Keratinocyte (primary cell): ENCODE measurements around the gene ELOVL6. TPM values are rescaled to one million over a fixed set of nuclear protein-coding genes. Genes with fewer than 3 reads are reported as not detected.

ENCODE experiments used
- DNase-seq: peaks from one replicate; pipeline ENCODE4 v3.0.0-alpha.2; 2011; ENCODE audit warnings: low read depth, missing footprints, low spot score
- FAIRE-seq: peaks from 2 replicates; lab custom pipeline; 2011; peaks lifted over from hg19 to GRCh38; lab: Jason Lieb, UNC
- H2AFZ ChIP-seq: 2 replicates; pipeline ENCODE4 v1.6.0; 2012; ENCODE audit warnings: low read length, control low read depth, inconsistent platforms; ENCODE audit not compliant: control insufficient read depth
- H3K27ac ChIP-seq: 2 replicates; pipeline ENCODE4 v1.5.1; 2011; ENCODE audit warnings: low read length; ENCODE audit not compliant: control insufficient read depth, insufficient read depth
- H3K27me3 ChIP-seq: 3 replicates; pipeline ENCODE4 v1.6.0; 2011; ENCODE audit warnings: low read length; ENCODE audit not compliant: control insufficient read depth, insufficient read depth; ENCODE audit errors: extremely low read depth
- H3K36me3 ChIP-seq, 2 experiments: 2 replicates in 1 of 2; 3 replicates in 1 of 2; pipeline ENCODE4 v1.5.1; 2011; ENCODE audit warnings: low read length in 2 of 2, mild to moderate bottlenecking in 1 of 2; ENCODE audit not compliant: control insufficient read depth in 2 of 2, insufficient read depth in 2 of 2; ENCODE audit errors: extremely low read depth in 1 of 2
- H3K4me1 ChIP-seq: 3 replicates; pipeline ENCODE4 v1.5.1; 2011; ENCODE audit warnings: low read length; ENCODE audit not compliant: control insufficient read depth, insufficient read depth; ENCODE audit errors: extremely low read depth
- H3K4me2 ChIP-seq: 3 replicates; pipeline ENCODE4 v1.6.0; 2011; ENCODE audit warnings: low read depth, low read length; ENCODE audit not compliant: control insufficient read depth, insufficient read depth; ENCODE audit errors: extremely low read depth
- H3K4me3 ChIP-seq, 3 experiments: fragments of 200-600 bp in 1 of 3; sonication (generic) in 1 of 3; 2 replicates in 2 of 3; 3 replicates in 1 of 3; pipeline ENCODE4 v1.5.1; 2011 to 2016; ENCODE audit warnings: low read length in 3 of 3, mild to moderate bottlenecking in 3 of 3, control low read depth in 2 of 3, inconsistent platforms in 1 of 3, low read depth in 1 of 3, mixed read lengths in 1 of 3, mixed run types in 1 of 3, moderate library complexity in 1 of 3; ENCODE audit not compliant: control insufficient read depth in 2 of 3, insufficient read depth in 2 of 3; ENCODE audit errors: extremely low read depth in 1 of 3
- H3K79me2 ChIP-seq: 2 replicates; pipeline ENCODE4 v1.6.0; 2012; ENCODE audit warnings: low read length; ENCODE audit not compliant: control insufficient read depth, insufficient read depth
- H3K9ac ChIP-seq: 3 replicates; pipeline ENCODE4 v1.6.0; 2011; ENCODE audit warnings: low read length; ENCODE audit not compliant: control insufficient read depth, insufficient read depth; ENCODE audit errors: extremely low read depth
- H3K9me1 ChIP-seq: 3 replicates; pipeline ENCODE4 v1.6.0; 2011; ENCODE audit warnings: low read length; ENCODE audit not compliant: control insufficient read depth, insufficient read depth; ENCODE audit errors: extremely low read depth
- H3K9me3 ChIP-seq: 2 replicates; pipeline ENCODE4 v1.5.1; 2012; ENCODE audit warnings: low read depth, low read length; ENCODE audit not compliant: control insufficient read depth
- H4K20me1 ChIP-seq: 3 replicates; pipeline ENCODE4 v1.6.0; 2011; ENCODE audit warnings: low read length; ENCODE audit not compliant: control insufficient read depth, insufficient read depth; ENCODE audit errors: extremely low read depth
- EZH2 ChIP-seq: IDR thresholded peaks from one replicate; pipeline ENCODE4 v1.6.1; 2012; ENCODE audit warnings: inconsistent platforms, mild to moderate bottlenecking, low read length, moderate library complexity
- dilution Hi-C: fragments of 300-500 bp; cut with MboI; formaldehyde crosslinking; loops from one replicate; pipeline ENCODE4 v1.7.0; 2020; ENCODE audit warnings: low sequenced_read_pairs; ENCODE audit not compliant: extremely low pct_ligation_motif_present
- polyA plus RNA-seq, 5 experiments: library from polyadenylated mRNA; depleted of rRNA in 3 of 5; stranded (reverse) in 3 of 5; stranded (forward) in 1 of 5; unstranded in 1 of 5; fragments of >200 nt; gene quantifications; 1 replicate in 1 of 5; 2 replicates in 3 of 5; 3 replicates in 1 of 5; pipeline versions ENCODE4 v1.2.1 to v1.2.3, GENCODE V29; 2011 to 2012; ENCODE audit warnings: missing spikeins in 2 of 5, low read depth in 1 of 5, low replicate concordance in 1 of 5
- TF ChIP-seq, protein P1 (sequence below), 3 experiments: IDR thresholded peaks in 1 of 3; conservative IDR thresholded peaks in 1 of 3; optimal IDR thresholded peaks in 1 of 3; 2 replicates in 2 of 3; 3 replicates in 1 of 3; pipeline versions ENCODE3 to v1.5.1; 2011; ENCODE audit warnings: low read length in 3 of 3, mild to moderate bottlenecking in 3 of 3, moderate library complexity in 2 of 3, control low read depth in 1 of 3, inconsistent platforms in 1 of 3; ENCODE audit not compliant: insufficient read depth in 2 of 3; ENCODE audit errors: extremely low read depth in 1 of 3

Gene ELOVL6
- polyA plus RNA-seq, 1 donor (not counting 4 experiments of a cell fraction or from before 2014, with no cell fraction given), result 65.9 TPM

- Histone ChIP-seq H3K4me1 (peaks cover 12% of the 10 kb centered on the region), H3K9me1 (no peaks in the 10 kb centered on the region), H3K4me2 (no peak overlapping the region), H2AFZ (no peak overlapping the region), H3K79me2 (peaks cover 5% of the 10 kb centered on the region), H4K20me1 (no peaks in the 10 kb centered on the region), H3K4me3 (no peak overlapping the region), H3K9me3 (no peaks in the 10 kb centered on the region), H3K27ac (no peak overlapping the region), H3K9ac (no peak overlapping the region), H3K27me3 (no peaks in the 10 kb centered on the region), H3K36me3 (no peaks in the 10 kb centered on the region)
- FAIRE-seq, result no peak
- dilution Hi-C loops, result no loop called here
- DNase-seq, result no peak
- TF ChIP-seq, protein P1, sequence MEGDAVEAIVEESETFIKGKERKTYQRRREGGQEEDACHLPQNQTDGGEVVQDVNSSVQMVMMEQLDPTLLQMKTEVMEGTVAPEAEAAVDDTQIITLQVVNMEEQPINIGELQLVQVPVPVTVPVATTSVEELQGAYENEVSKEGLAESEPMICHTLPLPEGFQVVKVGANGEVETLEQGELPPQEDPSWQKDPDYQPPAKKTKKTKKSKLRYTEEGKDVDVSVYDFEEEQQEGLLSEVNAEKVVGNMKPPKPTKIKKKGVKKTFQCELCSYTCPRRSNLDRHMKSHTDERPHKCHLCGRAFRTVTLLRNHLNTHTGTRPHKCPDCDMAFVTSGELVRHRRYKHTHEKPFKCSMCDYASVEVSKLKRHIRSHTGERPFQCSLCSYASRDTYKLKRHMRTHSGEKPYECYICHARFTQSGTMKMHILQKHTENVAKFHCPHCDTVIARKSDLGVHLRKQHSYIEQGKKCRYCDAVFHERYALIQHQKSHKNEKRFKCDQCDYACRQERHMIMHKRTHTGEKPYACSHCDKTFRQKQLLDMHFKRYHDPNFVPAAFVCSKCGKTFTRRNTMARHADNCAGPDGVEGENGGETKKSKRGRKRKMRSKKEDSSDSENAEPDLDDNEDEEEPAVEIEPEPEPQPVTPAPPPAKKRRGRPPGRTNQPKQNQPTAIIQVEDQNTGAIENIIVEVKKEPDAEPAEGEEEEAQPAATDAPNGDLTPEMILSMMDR (optimal IDR thresholded peaks at IDR 0.05 in 1 of 3, IDR thresholded peaks at IDR 0.05 in 1 of 3, conservative IDR thresholded peaks at IDR 0.05 in 1 of 3; ENCODE audit: extremely low read depth in 1 of 3, insufficient read depth in 2 of 3, low read length in 3 of 3), result no peak
- no peak for TF ChIP-seq EZH2
These were observed 102.0 kb downstream of the ELOVL6 start for GRCh38 chr4:110096405-110096804.

DNA sequence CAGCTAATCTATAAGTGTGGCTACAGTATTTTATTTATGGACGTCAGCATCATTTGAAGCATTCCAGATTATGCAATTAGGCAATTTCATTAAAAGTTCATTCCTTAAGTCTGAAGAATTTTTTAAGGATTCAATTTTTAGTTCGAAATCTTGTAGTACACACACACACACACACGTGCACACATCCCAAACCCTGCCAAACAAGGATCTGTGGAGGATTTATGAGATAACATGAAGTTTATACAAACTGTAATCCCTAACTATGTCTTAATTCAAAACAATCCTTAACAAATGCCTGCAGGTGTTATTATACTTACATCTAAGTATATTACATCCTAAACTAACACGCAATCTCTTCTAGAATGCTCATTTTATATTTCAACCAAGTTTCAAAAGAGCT lies 105.8 kb downstream of the ELOVL6 start:
- FAIRE-seq, result no peak

More for the DNA sequence above, 105.8 kb downstream of the ELOVL6 start:
- no peaks in the 10 kb centered on the region for H3K9me1 ChIP-seq
- no peaks in the 10 kb centered on the region for H3K36me3 ChIP-seq
- no peak for DNase-seq
- no peak overlapping the region for H2AFZ ChIP-seq
- H3K4me1 ChIP-seq, result peaks cover 47% of the 10 kb centered on the region
- H3K9me3 ChIP-seq, result no peaks in the 10 kb centered on the region
- H3K9ac ChIP-seq, result no peak overlapping the region
- H3K27ac ChIP-seq, result no peak overlapping the region
- H3K4me3 ChIP-seq, result no peak overlapping the region
- no peak overlapping the region for H3K4me2 ChIP-seq
- TF ChIP-seq, protein P1 (optimal IDR thresholded peaks at IDR 0.05 in 1 of 3, IDR thresholded peaks at IDR 0.05 in 1 of 3, conservative IDR thresholded peaks at IDR 0.05 in 1 of 3; ENCODE audit: extremely low read depth in 1 of 3, insufficient read depth in 2 of 3, low read length in 3 of 3), result no peak
- TF ChIP-seq EZH2, result no peak
- no peaks in the 10 kb centered on the region for H3K27me3 ChIP-seq
- no peaks in the 10 kb centered on the region for H4K20me1 ChIP-seq
- dilution Hi-C loops, result no loop called here
- H3K79me2 ChIP-seq, result peaks cover 8% of the 10 kb centered on the region
